ENCODE measurements around the gene PNLDC1.

PNLDC1 gene, protein sequence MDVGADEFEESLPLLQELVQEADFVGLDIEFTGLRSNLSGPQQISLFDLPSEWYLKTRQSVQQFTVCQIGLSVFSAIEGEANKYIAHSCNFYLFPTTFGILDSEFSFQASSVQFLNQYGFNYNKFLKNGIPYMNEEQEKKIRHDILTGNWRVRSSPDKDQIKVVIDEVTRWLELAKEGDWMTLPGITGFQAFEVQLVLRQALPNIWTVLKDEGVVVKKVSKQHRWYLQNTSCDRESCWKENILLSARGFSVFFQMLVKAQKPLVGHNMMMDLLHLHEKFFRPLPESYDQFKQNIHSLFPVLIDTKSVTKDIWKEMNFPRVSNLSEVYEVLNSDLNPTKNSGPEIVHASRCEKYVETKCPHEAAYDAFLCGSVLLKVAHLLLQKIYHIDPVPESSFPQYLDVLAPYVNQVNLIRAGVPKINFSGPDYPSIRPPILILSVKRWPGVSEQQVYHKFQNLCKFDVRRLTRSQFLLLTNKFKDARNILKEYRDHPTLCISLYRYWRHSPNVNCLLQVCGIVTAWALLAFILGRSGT

DNA sequence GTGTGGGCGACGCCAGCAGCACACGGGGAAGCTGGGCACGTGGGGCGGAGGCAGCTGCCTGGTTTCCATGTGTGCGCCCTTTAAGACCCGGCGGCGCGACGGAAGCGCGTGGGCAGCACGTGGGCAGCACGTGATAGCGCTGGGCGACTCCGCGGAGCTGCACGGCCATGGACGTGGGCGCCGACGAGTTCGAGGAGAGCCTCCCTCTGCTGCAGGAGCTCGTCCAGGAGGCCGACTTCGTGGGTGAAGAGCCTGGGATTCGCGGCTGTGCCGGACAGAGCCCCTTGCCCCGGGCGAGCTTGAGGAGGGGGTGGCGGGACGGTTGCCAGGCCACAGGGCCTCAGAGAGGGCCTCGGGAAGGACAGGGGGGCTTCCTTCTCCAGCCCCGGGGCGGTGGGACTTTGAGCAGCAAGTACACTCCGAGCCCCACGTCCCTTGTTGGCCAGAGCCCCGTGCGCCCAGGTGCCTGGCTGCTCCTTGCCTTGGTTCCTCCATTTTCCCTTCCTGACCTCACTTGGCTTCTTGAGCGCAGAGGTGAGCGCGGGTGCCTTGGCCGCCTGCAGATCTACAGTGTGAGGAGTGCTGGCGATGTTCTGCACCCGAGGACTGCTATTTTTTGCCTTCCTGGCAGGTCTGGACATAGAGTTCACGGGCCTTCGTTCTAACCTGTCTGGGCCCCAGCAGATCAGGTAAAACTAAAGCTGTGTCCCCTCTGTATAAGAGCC is at the start of gene PNLDC1:
TSS of gene PNLDC1 (plus strand) at position 136 of the 725 bp plus-strand sequence. CDS start at position 168, 32 bp downstream.
- DNase-seq: no peak

DNA sequence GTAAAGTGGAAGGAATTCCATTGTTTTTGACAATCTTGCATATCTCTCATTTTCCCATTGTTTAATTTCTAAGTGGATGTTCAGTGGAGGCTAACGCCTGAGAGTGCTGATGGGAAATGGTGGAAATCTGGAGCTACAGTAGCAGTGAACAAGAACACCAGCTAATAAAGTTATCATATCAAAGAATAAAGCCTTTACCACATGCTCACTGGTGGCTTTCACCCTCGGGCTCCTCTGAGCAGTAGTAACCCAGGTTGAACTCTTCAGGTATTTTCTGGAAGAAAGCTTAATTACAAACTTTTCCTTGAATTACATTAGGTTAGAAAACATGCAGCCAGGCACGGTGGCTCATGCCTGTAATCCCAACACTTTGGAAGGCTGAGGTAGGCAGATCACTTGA is 48.6 kb upstream of the PNLDC1 start:
- no peak for DNase-seq

DNA sequence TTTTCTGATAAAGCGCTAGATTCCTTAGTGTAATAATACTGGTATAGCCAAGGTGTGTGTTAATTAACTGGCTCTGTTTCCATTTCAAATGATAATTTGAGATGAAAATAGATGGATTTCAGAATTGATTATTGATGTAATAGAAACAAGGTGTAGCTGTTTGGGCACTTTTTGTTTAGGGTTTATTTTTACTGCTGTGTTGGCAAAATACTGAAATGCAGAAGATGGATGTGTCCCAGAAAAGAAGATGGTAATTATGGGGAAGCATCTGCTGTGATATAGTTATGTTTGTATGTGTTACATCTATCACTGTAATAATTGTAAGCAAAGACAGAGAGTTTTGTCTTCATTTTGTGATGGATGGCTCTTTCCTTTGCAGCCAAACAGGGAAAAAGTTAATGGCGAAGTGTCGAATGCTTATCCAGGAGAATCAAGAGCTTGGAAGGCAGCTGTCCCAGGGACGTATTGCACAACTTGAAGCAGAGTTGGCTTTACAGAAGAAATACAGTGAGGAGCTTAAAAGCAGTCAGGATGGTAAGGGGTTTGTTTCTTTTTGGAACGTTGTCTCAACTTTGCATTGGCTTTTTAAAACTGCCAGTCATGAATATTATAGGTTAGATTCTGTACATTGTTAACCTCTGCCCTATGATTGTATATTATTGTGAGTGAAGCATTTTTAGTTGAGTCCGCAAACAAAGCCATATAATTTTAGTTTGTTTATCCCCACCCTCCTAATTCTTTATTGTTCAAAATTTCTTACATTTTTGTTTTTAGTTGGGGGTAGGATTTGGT is 46.8 kb upstream of the PNLDC1 start:
- DNase-seq: no peak

DNA sequence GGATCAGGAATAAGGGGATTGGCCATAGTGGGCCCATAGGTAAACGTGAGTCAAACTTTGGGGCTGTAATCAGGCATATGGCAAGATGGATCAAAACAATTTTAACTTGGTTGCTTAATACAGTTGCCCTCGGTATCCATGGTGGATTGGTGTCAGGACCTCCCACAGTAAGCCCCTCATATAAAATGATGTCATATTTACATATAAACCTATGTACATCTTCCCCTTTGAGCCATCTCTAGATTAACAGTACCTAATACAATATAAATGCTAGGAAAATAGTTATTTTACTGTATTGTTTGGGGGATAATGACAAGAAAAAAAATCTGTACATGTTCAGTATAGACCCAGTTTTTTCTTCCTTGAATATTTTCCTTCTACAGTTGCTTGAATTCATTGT is 45.7 kb upstream of the PNLDC1 start:
- no peak for DNase-seq

DNA sequence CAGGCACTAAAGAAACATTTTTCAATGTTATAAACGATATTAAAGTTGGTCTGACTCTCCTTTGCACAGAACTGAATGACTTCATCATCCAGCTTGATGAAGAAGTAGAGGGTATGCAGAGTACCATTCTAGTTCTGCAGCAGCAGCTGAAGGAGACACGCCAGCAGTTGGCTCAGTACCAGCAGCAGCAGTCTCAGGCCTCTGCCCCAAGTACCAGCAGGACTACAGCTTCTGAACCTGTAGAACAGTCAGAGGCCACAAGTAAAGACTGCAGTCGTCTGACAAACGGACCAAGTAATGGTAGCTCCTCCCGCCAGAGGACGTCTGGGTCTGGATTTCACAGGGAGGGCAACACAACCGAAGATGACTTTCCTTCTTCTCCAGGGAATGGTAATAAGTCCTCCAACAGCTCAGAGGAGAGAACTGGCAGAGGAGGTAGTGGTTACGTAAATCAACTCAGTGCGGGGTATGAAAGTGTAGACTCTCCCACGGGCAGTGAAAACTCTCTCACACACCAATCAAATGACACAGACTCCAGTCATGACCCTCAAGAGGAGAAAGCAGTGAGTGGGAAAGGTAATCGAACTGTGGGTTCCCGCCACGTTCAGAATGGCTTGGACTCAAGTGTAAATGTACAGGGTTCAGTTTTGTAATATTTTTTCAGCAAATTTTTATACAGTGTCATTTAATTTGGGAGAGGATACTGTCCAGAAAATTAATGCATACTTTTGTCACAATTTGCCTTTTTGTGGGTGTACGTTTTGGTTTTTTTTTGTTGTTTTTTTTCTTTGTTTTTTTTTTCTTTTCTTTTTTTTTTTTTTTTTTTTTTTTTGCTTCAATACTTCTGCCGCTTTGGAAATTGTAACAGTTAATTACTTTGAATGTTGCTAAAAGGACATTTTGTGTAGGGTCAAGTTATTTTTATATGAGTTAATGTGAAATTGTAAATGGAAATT is 44.8 kb upstream of the PNLDC1 start:
- DNase-seq: no peak

DNA sequence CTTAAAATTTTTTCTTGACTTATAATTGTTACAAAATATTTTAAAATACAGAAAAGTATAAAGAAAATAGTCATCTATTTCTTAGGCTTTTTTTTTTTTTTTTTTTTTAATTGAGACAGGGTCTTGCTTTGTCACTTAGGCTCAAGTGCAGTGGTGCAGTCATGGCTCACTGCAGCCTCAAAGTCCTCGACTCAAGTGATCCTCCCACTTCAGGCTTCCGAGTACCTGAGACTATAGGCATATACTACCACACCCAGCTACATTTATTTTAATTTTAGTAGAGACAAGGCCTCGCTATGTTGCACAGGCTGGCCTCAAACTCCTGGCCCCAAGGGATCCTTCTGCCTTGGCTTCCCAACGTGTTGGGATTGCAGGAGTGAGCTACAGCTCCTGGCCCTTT is 43.6 kb upstream of the PNLDC1 start:
- DNase-seq: no peak

DNA sequence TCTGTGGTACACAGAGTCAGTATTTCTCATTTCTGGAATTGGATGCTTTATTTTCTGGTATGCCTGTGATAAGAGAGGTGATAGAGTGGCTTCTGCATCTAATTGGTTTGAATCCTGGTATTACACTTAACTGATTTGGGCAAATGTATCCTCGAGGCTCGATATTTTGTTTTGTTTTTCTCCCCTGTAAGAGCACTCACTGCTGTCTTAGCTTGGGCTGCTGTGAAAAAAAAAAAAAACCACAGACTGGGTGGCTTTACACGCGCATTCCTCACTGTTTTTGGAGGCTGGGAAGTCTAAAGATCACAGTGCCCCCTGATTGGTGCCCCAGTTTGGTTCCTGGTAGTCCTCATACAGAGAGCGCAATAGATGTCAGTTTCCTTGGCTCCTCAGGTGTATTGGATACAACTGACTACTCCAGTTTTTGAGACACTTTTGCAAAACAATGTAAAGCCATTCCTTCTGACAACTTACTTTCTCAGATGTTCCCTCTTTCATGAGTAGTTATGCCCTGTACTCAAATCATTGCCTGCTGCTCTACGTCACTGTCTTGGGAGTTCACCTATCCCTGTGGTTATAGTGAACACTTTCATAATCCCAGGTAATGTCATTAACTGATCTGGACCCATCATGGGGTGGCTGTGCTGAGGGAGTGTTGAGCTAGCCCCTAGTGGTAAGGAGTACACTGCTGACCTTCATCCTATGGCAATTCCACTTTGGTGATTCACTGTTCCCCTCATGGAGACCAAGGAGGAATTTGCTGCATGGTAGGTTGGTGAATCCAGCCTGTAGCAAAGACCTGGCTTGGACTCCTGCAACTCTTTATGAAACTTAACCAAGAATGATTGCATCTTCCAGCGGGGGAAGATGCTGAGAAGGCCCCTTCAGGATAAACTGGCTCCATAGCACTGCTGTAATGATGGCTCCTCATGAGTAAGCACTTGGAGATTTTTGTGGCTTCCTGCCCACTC is 41.8 kb upstream of the PNLDC1 start:
- no peak for DNase-seq

DNA sequence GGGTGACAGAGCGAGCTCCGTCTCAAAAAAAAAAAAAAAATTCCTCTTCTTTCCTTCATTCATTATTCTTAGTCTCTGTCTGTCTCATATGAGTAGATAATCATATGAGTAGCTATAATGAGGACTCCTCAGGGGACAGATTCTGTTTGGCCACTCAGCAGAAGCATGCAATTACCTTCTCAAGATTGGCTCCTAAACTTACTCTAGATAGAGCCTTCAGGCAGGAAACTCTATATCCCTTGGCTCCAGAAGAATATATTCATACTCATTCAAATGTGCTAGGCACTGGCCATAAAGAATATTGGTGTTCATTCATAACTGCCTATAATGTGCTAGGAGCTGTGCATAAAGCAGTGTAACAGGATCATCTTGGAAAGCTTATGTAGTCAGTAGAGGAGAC is 40.4 kb upstream of the PNLDC1 start:
- DNase-seq: no peak

DNA sequence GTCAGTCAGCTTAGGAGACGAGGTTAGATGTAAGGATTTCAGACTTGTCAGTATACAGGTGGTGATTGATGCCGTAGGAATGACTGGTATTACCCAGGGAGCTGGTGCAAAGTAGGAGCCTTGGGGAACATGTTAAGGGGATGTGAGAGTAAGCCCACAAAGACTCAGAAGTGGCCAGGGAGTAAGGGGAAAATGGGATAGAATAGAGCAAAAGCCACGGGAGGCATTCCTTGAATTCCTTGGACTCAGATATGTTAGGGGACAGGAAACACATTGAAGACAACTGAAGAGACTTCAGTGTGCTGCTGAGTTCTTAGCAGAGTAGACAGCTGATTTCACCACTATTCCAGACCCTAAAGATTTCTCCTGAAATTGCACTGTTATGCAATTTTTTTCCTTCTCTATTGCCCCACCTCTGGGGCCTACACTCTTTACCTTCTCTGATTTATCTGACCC is 39.4 kb upstream of the PNLDC1 start:
- DNase-seq: no peak

DNA sequence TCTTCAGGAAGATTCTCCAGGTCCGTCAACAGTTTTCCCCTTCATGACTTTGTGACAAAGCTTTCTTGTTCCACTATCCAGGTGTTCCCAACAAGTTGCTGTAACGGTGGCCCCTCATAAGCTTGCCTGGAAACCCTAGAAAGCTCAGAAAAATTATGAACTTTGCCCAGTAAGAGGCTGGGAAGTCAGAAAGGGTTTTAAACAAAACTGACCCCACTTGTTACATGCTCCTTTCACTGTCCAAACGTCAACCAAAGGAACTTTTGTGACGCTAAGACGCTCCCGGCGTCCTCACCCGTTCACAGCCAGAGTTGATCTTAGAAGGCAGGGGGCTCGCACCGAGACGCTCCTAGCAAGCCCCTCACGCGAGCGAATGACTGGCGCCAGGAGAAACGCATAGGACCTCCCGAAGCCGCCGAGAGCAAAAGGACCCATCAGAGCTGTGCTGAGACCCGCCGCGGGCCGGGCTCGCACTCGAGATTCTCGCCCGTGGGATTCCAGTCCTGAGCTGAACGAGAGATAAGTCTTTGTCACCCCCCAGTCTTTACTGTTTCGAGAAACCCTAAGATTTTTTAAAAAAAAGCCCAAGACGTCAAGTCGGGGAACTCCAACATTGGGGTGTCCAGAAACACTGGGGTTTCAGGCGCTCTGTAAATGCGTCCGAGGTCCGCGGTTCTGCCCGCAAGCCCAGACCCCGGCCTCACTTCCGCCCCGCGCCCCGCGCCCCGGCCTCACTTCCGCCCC is 38.8 kb upstream of the PNLDC1 start:
- DNase-seq: no peak

DNA sequence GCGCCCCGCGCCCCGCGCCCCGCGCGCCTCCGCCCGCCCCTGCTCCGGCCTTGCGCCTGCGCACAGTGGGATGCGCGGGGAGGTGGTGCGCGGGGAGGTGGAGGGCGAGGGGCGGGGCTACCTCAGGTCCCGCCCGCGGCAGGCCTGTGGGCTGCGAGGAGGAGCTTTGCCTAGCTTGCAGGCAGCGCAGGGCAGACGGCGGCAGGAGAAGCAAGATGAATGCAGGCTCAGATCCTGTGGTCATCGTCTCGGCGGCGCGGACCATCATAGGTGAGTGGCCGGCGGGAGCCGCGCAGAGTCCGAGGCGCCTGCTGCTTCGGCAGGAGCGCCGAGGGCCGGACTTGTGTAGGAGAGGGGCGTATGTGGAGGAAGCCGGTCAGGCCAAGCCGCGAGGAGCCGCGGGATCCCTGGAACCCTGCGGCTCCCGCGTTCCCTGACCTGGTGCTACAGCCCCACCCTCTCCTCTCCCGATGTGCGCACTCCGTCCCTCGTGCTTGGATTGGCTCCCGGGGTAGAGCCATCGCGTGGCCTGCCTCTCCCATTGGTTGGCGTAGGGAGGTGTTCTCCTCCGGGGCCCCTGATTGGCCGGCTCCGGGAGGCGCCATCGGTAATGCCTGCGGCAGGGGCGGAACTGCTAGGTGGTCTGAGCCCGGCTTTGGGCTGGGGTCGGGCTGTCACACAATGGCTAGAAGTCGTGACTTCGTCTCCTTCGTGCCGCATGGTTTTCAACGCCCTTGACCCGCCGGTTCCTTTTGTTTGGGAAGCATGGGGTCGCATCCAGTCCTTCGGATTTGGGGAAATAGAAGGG is 38.0 kb upstream of the PNLDC1 start, which contains the start of gene ACAT2:
TSS of gene ACAT2 (plus strand) at position 173 of the 808 bp plus-strand sequence. CDS start at position 216, 43 bp downstream.
- peak; percentile 64 for DNase-seq

DNA sequence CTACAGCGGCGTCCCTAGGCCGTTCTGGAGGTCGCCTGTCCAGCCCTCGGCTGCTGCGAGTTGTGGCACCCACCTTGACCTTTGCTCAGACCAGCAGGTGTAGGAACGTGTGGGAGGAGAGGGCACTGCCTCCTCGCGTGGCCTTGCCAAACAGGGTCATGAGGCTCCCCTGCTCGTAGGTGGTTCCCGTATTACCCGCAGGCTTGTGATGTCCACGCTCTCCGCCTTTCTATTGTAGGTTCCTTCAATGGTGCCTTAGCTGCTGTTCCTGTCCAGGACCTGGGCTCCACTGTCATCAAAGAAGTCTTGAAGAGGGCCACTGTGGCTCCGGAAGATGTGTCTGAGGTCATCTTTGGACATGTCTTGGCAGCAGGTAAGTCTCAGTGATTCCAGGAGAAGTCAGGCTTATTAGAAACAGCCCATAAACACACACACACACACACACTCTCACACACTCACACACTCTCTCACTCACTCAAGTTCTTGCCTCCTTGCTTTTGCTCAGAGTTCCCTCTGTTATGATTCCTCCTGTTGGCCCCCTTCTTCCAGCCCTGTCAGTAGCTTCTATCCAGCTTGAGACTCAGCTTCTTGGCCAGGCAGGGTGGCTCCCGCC is 37.3 kb upstream of the PNLDC1 start:
- no peak for DNase-seq

DNA sequence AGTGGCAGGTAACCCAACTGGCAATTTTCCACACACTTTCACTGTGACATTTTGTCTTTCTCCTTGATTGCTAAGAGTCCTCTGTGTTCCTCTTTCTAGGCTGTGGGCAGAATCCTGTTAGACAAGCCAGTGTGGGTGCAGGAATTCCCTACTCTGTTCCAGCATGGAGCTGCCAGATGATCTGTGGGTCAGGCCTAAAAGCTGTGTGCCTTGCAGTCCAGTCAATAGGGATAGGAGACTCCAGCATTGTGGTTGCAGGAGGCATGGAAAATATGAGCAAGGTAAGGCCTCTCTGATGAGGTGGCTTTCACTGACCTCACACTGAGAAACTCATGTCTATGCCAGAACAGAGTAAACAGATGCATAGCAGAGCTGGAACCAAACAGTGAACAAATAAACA is 33.2 kb upstream of the PNLDC1 start:
- DNase-seq: no peak

DNA sequence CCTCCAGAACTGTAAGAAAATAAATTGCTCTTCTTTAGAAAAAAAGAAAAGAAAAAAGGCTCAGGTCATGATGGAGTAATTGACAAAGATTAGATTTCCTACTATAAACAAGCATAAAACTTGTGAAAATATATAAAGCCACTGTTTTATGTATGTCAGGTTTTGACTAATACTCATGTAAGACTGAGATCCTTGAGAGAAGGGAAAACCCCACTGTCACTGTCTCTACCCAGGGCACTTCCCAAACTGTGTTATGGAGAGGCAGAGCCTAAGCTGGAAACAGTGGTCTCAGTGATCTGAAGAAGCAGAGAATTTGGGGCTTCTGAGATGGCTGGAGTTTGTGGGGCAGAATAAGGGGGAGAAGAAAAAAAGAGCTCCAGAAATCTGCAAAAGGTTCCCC is 30.6 kb upstream of the PNLDC1 start:
- DNase-seq: no peak

DNA sequence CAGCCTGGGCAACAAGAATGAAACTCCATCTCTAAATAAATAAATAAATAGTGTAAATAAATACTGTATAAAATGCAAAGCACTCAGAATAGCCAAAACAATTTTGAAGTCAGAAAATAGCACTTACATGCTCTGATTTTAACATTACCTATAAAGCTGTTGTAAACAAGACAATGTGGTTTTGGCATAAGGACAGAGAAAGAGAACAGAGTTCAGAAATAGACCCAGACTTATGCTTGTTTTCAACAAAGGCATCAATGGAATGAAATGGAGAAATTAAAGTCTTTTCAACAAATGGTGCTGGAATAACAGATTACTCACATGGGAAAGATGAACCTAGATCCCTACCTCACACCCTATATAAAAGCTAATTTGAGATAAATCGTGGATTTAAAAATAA is 27.9 kb upstream of the PNLDC1 start:
- DNase-seq: no peak

DNA sequence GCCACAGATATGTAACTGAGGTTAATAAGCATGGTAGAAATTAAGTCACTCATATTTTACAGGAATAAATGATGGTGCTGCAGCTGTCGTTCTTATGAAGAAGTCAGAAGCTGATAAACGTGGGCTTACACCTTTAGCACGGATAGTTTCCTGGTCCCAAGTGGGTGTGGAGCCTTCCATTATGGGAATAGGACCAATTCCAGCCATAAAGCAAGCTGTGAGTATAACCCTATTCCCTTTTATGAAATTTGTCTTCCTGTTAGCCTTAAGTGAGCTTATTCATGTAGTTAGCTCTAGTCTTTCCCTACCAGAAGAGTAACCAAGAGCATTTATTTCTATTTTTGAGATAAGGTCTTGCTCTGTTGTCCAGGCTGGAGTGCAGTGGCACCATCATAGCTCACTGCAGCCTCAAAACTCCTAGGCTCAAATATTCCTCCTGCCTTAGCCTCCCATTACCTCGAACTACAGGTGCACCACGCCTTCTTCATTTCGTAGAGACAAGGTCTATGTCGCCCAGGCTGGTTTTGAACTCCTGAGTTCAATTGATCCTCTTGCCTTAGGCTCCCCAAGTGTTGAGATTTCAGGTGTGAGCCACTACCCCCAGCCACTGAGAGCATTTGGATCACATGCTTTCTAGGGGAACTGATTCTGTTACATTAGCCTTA is 22.7 kb upstream of the PNLDC1 start:
- no peak for DNase-seq

DNA sequence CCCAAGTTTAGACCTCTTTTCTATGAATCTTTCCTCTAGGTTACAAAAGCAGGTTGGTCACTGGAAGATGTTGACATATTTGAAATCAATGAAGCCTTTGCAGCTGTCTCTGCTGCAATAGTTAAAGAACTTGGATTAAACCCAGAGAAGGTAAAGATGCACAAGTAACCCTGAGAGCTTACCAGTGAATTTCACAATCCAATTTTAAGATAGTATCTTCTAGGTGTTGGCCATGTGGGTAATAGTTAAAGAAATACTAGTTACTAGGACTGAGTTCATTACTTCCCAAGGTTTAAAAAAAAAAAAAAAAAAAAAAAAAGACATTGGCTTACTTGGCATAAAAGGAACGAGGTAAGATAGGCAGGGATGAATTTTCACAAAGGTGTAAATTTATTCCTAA is 21.9 kb upstream of the PNLDC1 start:
- DNase-seq: no peak

DNA sequence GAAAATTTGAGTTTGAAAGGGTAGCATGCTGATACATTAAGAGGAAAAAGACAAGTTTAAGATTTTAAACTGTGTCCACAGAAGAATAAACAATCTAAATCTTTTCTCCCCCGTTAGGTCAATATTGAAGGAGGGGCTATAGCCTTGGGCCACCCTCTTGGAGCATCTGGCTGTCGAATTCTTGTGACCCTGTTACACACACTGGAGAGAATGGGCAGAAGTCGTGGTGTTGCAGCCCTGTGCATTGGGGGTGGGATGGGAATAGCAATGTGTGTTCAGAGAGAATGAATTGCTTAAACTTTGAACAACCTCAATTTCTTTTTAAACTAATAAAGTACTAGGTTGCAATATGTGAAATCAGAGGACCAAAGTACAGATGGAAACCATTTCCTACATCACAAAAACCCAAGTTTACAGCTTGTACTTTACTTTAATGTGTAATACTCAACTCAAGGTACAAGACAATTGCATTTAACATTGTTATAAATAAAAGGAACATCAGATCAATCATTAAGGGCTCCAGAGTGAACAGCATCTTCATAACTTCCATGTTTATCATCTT is 21.5 kb upstream of the PNLDC1 start:
- DNase-seq: no peak

Data from cortex of kidney (tissue), 1 donor.